Thyroid gland (tissue), 4 donors: Measurements from ENCODE around the gene BACH2.

Source experiments
- CTCF ChIP-seq, 6 experiments: fragments of 200-600 bp in 3 of 6; fragments of 450-650 bp in 3 of 6; sonication (generic) in 3 of 6; IDR thresholded peaks; one replicate each; pipeline ENCODE4 v1.5.1; 2016 to 2019; ENCODE audit warnings: antibody characterized with exemption in 6 of 6, mild to moderate bottlenecking in 2 of 6, inconsistent platforms in 1 of 6, moderate library complexity in 1 of 6
- POLR2A ChIP-seq, 2 donors: fragments of 450-650 bp; IDR thresholded peaks; one replicate each; pipeline ENCODE4 v1.6.1; 2017; ENCODE audit warnings: antibody characterized with exemption in 2 of 2, mild to moderate bottlenecking in 2 of 2, moderate library complexity in 1 of 2

DNA sequence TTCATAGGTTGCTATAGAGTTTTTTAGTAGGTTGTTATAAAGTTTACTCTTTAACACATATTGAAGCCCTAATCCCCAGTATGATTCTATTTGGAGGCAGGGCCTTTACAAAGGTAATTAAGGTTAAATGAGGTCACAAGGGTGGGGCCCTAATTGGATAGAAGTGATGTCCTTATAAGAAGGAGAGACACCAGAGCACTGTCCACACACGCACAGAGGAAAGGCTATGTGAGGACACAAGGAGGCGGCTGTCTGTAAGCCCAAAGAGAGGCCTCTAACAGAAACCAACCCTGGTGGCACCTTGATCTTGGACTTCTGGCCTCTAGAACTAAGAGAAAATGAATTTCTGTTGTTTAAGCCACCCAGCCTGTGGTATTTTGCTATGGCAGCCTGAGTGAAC, 303.8 kb downstream of the BACH2 start:
- no peak for TF ChIP-seq POLR2A (IDR thresholded peaks at IDR 0.05)
- TF ChIP-seq CTCF (IDR thresholded peaks at IDR 0.05), result no peak
